ENCODE measurements around the gene LRBA.
"Not testable (repeated sequence)": the region's sequence is repeated elsewhere in the genome, so short reads cannot be mapped to it uniquely, and the experiment has no call there.

LRBA gene

GRCh38 chr4:150997141-150997540 is 17.9 kb downstream of the LRBA start:
- DNase-seq (ENCODE audit: low read depth), result no peak
- TF ChIP-seq CTCF (conservative IDR thresholded peaks at IDR 0.05; ENCODE audit: low read length), result no peak
- H3K4me3 ChIP-seq (ENCODE audit: low read length), result no peak overlapping the region

- DNase-seq (ENCODE audit: low read depth), result no peak
- no peak overlapping the region for H3K4me3 ChIP-seq (ENCODE audit: low read length)
- TF ChIP-seq CTCF (conservative IDR thresholded peaks at IDR 0.05; ENCODE audit: low read length), result no peak
Measured at GRCh38 chr4:150994721-150995120, 20.4 kb downstream of the LRBA start.

- H3K4me3 ChIP-seq (ENCODE audit: low read length); DNase-seq (ENCODE audit: low read depth): not testable (repeated sequence)
Measured at GRCh38 chr4:150993577-150993976, 21.5 kb downstream of the LRBA start.

GRCh38 chr4:150990993-150991392 is 24.1 kb downstream of the LRBA start:
- DNase-seq (ENCODE audit: low read depth), result no peak
- no peak for TF ChIP-seq CTCF (conservative IDR thresholded peaks at IDR 0.05; ENCODE audit: low read length)

GRCh38 chr4:150990250-150990649 is 24.8 kb downstream of the LRBA start:
- no peak overlapping the region for H3K4me3 ChIP-seq (ENCODE audit: low read length)
- TF ChIP-seq CTCF (conservative IDR thresholded peaks at IDR 0.05; ENCODE audit: low read length), result no peak
- no peak for DNase-seq (ENCODE audit: low read depth)

More at GRCh38 chr4:150990993-150991392, 24.1 kb downstream of the LRBA start:
- H3K4me3 ChIP-seq (ENCODE audit: low read length), result no peak overlapping the region

- no peak for TF ChIP-seq CTCF (conservative IDR thresholded peaks at IDR 0.05; ENCODE audit: low read length)
- no peak for DNase-seq (ENCODE audit: low read depth)
- H3K4me3 ChIP-seq (ENCODE audit: low read length), result no peak overlapping the region
Measured at GRCh38 chr4:150988238-150988637, 26.8 kb downstream of the LRBA start.

- no peak for DNase-seq (ENCODE audit: low read depth)
- TF ChIP-seq CTCF (conservative IDR thresholded peaks at IDR 0.05; ENCODE audit: low read length), result no peak
- H3K4me3 ChIP-seq (ENCODE audit: low read length), result no peak overlapping the region
Measured at GRCh38 chr4:150987204-150987603, 27.9 kb downstream of the LRBA start.

GRCh38 chr4:150986085-150986484 is 29.0 kb downstream of the LRBA start:
- no peak for TF ChIP-seq CTCF (conservative IDR thresholded peaks at IDR 0.05; ENCODE audit: low read length)

More at GRCh38 chr4:150986085-150986484, 29.0 kb downstream of the LRBA start:
- H3K4me3 ChIP-seq (ENCODE audit: low read length), result no peak overlapping the region
- no peak for DNase-seq (ENCODE audit: low read depth)
